Measurements from ENCODE around the gene GABPA.

Gene GABPA

DNA sequence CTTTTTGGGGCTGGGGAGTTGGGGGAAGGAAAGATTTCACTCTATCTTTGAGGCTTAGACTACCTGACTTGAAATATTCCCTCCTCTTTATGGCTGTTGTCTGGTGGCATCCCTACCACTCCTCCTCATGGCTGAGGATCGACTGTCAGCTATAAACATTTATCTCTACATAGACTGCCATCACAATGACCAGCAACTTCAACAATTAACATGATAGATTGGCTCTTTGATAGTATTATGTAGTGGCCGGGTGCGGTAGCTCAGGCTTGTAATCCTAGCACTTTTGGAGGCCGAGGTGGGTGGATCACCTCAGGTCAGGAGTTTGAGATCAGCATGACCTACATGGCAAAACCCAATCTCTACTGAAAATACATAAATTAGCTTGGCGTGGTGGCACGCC lies 72.4 kb downstream of the GABPA start:
- H3K4me1 ChIP-seq (ENCODE audit: control insufficient read depth in 2 of 2, insufficient read depth in 1 of 2, low read depth in 1 of 2, low read length in 2 of 2): no peaks in the 10 kb centered on the region
- no peak overlapping the region for H3K4me2 ChIP-seq (ENCODE audit: insufficient read depth, low read length, poor library complexity, severe bottlenecking)
- H3K23ac ChIP-seq (ENCODE audit: low read depth, low read length, poor library complexity): no peak overlapping the region
- peaks cover 0 to 9% (median 0%) of the 10 kb centered on the region in 3 experiments for H3K27me3 ChIP-seq (ENCODE audit: control insufficient read depth in 3 of 3, insufficient read depth in 3 of 3, low read depth in 1 of 3, low read length in 3 of 3)
- no peak overlapping the region for H3K18ac ChIP-seq (ENCODE audit: low read length)
- no peak overlapping the region for H3K4ac ChIP-seq (ENCODE audit: low read length)
- no peak overlapping the region for H4K91ac ChIP-seq (ENCODE audit: low read depth, low read length, poor library complexity)
- H2BK5ac ChIP-seq (ENCODE audit: low read length): no peak overlapping the region
- no peak overlapping the region for H3K27ac ChIP-seq (replicated peaks; ENCODE audit: low read length)
- no peaks in the 10 kb centered on the region for H3K36me3 ChIP-seq (replicated peaks in 1 of 2; ENCODE audit: control insufficient read depth in 2 of 2, insufficient read depth in 2 of 2, low read length in 2 of 2)
- no peak overlapping the region for H3K9ac ChIP-seq (ENCODE audit: low read depth, low read length, poor library complexity)
- no peaks in the 10 kb centered on the region for H3K9me3 ChIP-seq (replicated peaks in 1 of 2; ENCODE audit: control insufficient read depth in 2 of 2, insufficient read depth in 1 of 2, low read depth in 1 of 2, low read length in 2 of 2)
- no CpG with 5 or more reads among the region's 6 CpGs for WGBS, 2 donors (ENCODE audit: extremely low coverage in 2 of 2, insufficient read length in 2 of 2, insufficient replicate concordance in 1 of 2)
- no peak overlapping the region for H3K14ac ChIP-seq (ENCODE audit: low read length)
- no peak overlapping the region for H3K4me3 ChIP-seq (ENCODE audit: low read length in 2 of 2)
- no peaks in the 10 kb centered on the region for H3K79me1 ChIP-seq (ENCODE audit: low read depth, low read length)
- H2AK5ac ChIP-seq (ENCODE audit: low read depth, low read length): no peak overlapping the region
- H4K8ac ChIP-seq (ENCODE audit: low read depth, low read length): no peak overlapping the region
- DNase-seq (ENCODE audit: low spot score): no peak
- H2BK15ac ChIP-seq (ENCODE audit: low read length): no peak overlapping the region
- H2BK120ac ChIP-seq (ENCODE audit: low read depth, low read length): no peak overlapping the region
- H2BK12ac ChIP-seq (ENCODE audit: low read length): no peak overlapping the region
- H2AFZ ChIP-seq (ENCODE audit: low read length): no peak overlapping the region

GRCh38 chr21:25809013-25809412 lies 74.2 kb downstream of the GABPA start:
- Histone ChIP-seq H2BK15ac (ENCODE audit: low read length) (no peak overlapping the region), H3K27ac (replicated peaks; ENCODE audit: low read length) (no peak overlapping the region), H3K18ac (ENCODE audit: low read length) (no peak overlapping the region), H3K27me3 (ENCODE audit: control insufficient read depth in 3 of 3, insufficient read depth in 3 of 3, low read depth in 1 of 3, low read length in 3 of 3) (peaks cover 0 to 9% (median 0%) of the 10 kb centered on the region in 3 experiments), H2BK12ac (ENCODE audit: low read length) (no peak overlapping the region), H3K23ac (ENCODE audit: low read depth, low read length, poor library complexity) (no peak overlapping the region), H3K79me1 (ENCODE audit: low read depth, low read length) (no peaks in the 10 kb centered on the region), H2BK120ac (ENCODE audit: low read depth, low read length) (no peak overlapping the region), H3K4me1 (ENCODE audit: control insufficient read depth in 2 of 2, insufficient read depth in 1 of 2, low read depth in 1 of 2, low read length in 2 of 2) (no peaks in the 10 kb centered on the region), H2AFZ (ENCODE audit: low read length) (no peak overlapping the region), H3K36me3 (replicated peaks in 1 of 2; ENCODE audit: control insufficient read depth in 2 of 2, insufficient read depth in 2 of 2, low read length in 2 of 2) (no peaks in the 10 kb centered on the region), H4K91ac (ENCODE audit: low read depth, low read length, poor library complexity) (no peak overlapping the region), H3K9me3 (replicated peaks in 1 of 2; ENCODE audit: control insufficient read depth in 2 of 2, insufficient read depth in 1 of 2, low read depth in 1 of 2, low read length in 2 of 2) (no peaks in the 10 kb centered on the region), H3K4me3 (ENCODE audit: low read length in 2 of 2) (no peak overlapping the region), H4K8ac (ENCODE audit: low read depth, low read length) (no peak overlapping the region), H2BK5ac (ENCODE audit: low read length) (no peak overlapping the region), H3K4me2 (ENCODE audit: insufficient read depth, low read length, poor library complexity, severe bottlenecking) (no peak overlapping the region), H3K9ac (ENCODE audit: low read depth, low read length, poor library complexity) (no peak overlapping the region), H2AK5ac (ENCODE audit: low read depth, low read length) (no peak overlapping the region), H3K4ac (ENCODE audit: low read length) (no peak overlapping the region), H3K14ac (ENCODE audit: low read length) (no peak overlapping the region)
- DNase-seq (ENCODE audit: low spot score): no peak

DNA sequence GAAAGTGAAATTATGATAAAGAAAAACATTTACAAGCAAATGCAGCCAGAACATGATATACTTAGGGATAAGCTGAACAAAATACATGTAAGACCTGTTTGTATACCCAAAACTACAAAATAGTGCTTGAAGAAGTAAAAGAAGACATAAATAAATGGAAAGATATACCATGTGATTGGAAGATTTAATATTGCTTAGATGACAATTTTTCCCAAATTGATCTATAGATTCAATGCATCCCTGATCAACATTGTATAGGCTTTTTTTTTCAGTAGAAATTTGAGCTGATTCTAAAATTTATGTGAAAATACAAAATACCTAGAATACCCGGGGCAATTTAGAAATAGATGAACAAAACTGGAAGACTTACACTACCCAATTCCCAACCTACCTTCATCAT lies 76.4 kb downstream of the GABPA start:
- Histone ChIP-seq H3K4ac (ENCODE audit: low read length) (no peak overlapping the region), H3K9me3 (replicated peaks in 1 of 2; ENCODE audit: control insufficient read depth in 2 of 2, insufficient read depth in 1 of 2, low read depth in 1 of 2, low read length in 2 of 2) (no peaks in the 10 kb centered on the region), H4K91ac (ENCODE audit: low read depth, low read length, poor library complexity) (no peak overlapping the region), H2BK5ac (ENCODE audit: low read length) (no peak overlapping the region), H2AK5ac (ENCODE audit: low read depth, low read length) (no peak overlapping the region), H3K79me1 (ENCODE audit: low read depth, low read length) (no peaks in the 10 kb centered on the region), H3K27ac (replicated peaks; ENCODE audit: low read length) (no peak overlapping the region), H3K18ac (ENCODE audit: low read length) (no peak overlapping the region), H3K14ac (ENCODE audit: low read length) (no peak overlapping the region), H2BK15ac (ENCODE audit: low read length) (no peak overlapping the region), H4K8ac (ENCODE audit: low read depth, low read length) (no peak overlapping the region), H3K9ac (ENCODE audit: low read depth, low read length, poor library complexity) (no peak overlapping the region), H3K4me3 (ENCODE audit: low read length in 2 of 2) (no peak overlapping the region), H2BK12ac (ENCODE audit: low read length) (no peak overlapping the region), H3K23ac (ENCODE audit: low read depth, low read length, poor library complexity) (no peak overlapping the region), H3K4me2 (ENCODE audit: insufficient read depth, low read length, poor library complexity, severe bottlenecking) (no peak overlapping the region), H3K27me3 (ENCODE audit: control insufficient read depth in 3 of 3, insufficient read depth in 3 of 3, low read depth in 1 of 3, low read length in 3 of 3) (peaks cover 0 to 5% (median 0%) of the 10 kb centered on the region in 3 experiments), H2BK120ac (ENCODE audit: low read depth, low read length) (no peak overlapping the region), H2AFZ (ENCODE audit: low read length) (no peak overlapping the region), H3K4me1 (ENCODE audit: control insufficient read depth in 2 of 2, insufficient read depth in 1 of 2, low read depth in 1 of 2, low read length in 2 of 2) (no peaks in the 10 kb centered on the region), H3K36me3 (replicated peaks in 1 of 2; ENCODE audit: control insufficient read depth in 2 of 2, insufficient read depth in 2 of 2, low read length in 2 of 2) (no peaks in the 10 kb centered on the region)
- no peak for DNase-seq (ENCODE audit: low spot score)
- no CpG with 5 or more reads among the region's 1 CpG for WGBS, 2 donors (ENCODE audit: extremely low coverage in 2 of 2, insufficient read length in 2 of 2, insufficient replicate concordance in 1 of 2)

DNA sequence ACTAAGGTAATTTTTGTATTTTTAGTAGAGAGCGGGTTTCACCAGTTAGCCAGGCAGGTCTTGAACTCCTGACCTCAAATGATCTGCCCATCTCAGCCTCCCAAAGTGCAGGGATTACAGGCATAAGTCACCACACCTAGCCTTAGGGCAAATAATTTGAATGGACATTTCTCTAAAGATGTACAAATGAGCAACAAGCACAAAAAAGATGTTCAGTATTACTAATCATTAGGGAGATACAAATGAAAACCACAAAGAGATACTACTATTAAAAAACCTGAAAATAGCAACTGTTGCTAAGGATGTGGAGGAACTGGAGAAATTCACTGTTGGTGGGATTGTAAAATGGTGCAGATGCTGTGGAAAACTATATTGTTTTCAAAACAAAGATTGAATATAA lies 79.1 kb downstream of the GABPA start:
- Histone ChIP-seq H3K14ac (ENCODE audit: low read length) (no peak overlapping the region), H2BK120ac (ENCODE audit: low read depth, low read length) (no peak overlapping the region), H2BK15ac (ENCODE audit: low read length) (no peak overlapping the region), H3K4me3 (ENCODE audit: low read length in 2 of 2) (no peak overlapping the region), H3K4ac (ENCODE audit: low read length) (no peak overlapping the region), H2AK5ac (ENCODE audit: low read depth, low read length) (no peak overlapping the region), H3K27me3 (ENCODE audit: control insufficient read depth in 3 of 3, insufficient read depth in 3 of 3, low read depth in 1 of 3, low read length in 3 of 3) (peaks cover 0 to 3% (median 0%) of the 10 kb centered on the region in 3 experiments), H2BK12ac (ENCODE audit: low read length) (no peak overlapping the region), H3K4me2 (ENCODE audit: insufficient read depth, low read length, poor library complexity, severe bottlenecking) (no peak overlapping the region), H3K18ac (ENCODE audit: low read length) (no peak overlapping the region), H3K36me3 (replicated peaks in 1 of 2; ENCODE audit: control insufficient read depth in 2 of 2, insufficient read depth in 2 of 2, low read length in 2 of 2) (no peaks in the 10 kb centered on the region), H3K23ac (ENCODE audit: low read depth, low read length, poor library complexity) (no peak overlapping the region), H3K9ac (ENCODE audit: low read depth, low read length, poor library complexity) (no peak overlapping the region), H3K27ac (replicated peaks; ENCODE audit: low read length) (no peak overlapping the region), H4K91ac (ENCODE audit: low read depth, low read length, poor library complexity) (no peak overlapping the region), H3K9me3 (replicated peaks in 1 of 2; ENCODE audit: control insufficient read depth in 2 of 2, insufficient read depth in 1 of 2, low read depth in 1 of 2, low read length in 2 of 2) (no peaks in the 10 kb centered on the region), H3K79me1 (ENCODE audit: low read depth, low read length) (no peaks in the 10 kb centered on the region), H3K4me1 (ENCODE audit: control insufficient read depth in 2 of 2, insufficient read depth in 1 of 2, low read depth in 1 of 2, low read length in 2 of 2) (no peaks in the 10 kb centered on the region), H4K8ac (ENCODE audit: low read depth, low read length) (no peak overlapping the region), H2BK5ac (ENCODE audit: low read length) (no peak overlapping the region), H2AFZ (ENCODE audit: low read length) (no peak overlapping the region)
- no peak for DNase-seq (ENCODE audit: low spot score)
- WGBS, 2 donors (ENCODE audit: extremely low coverage in 2 of 2, insufficient read length in 2 of 2, insufficient replicate concordance in 1 of 2): no CpG with 5 or more reads among the region's 1 CpG

Data from neuronal stem cell (in vitro differentiated cells).